Prostate gland (tissue), 2 donors: Measurements from ENCODE around the gene PELI1. TPM values are rescaled to one million over a fixed set of nuclear protein-coding genes. Genes with fewer than 3 reads are reported as not detected.

Experiments used
- DNase-seq: peaks from one replicate; pipeline ENCODE4 v3.0.0-alpha.2; 2019; ENCODE audit warnings: low spot score
- H3K27ac ChIP-seq, 2 donors: fragments of 200-600 bp; sonication (generic); 2 replicates each; pipeline ENCODE4 v1.5.1; 2017 to 2019
- H3K27me3 ChIP-seq: fragments of 200-600 bp; sonication (generic); replicated peaks from 2 replicates; pipeline ENCODE4 v1.5.1; 2019; ENCODE audit not compliant: insufficient read depth
- H3K36me3 ChIP-seq, 2 donors: fragments of 200-600 bp; sonication (generic); 1 replicate in 1 of 2; 2 replicates in 1 of 2; pipeline versions ENCODE4 v1.5.1 to v1.8.1; 2017 to 2019
- H3K4me1 ChIP-seq: fragments of 200-600 bp; sonication (generic); replicated peaks from 2 replicates; pipeline ENCODE4 v1.5.1; 2019
- H3K4me3 ChIP-seq, 2 donors: fragments of 200-600 bp; sonication (generic); 2 replicates each; pipeline ENCODE4 v1.5.1; 2017 to 2019
- H3K9me3 ChIP-seq: fragments of 200-600 bp; sonication (generic); 2 replicates; pipeline ENCODE4 v1.5.1; 2017
- CTCF ChIP-seq, 4 experiments: fragments of 200-600 bp in 2 of 4; fragments of 450-650 bp in 2 of 4; sonication (generic) in 2 of 4; IDR thresholded peaks; 1 replicate in 3 of 4; 2 replicates in 1 of 4; pipeline ENCODE4 v1.5.1; 2016 to 2019; ENCODE audit warnings: antibody characterized with exemption in 4 of 4, mild to moderate bottlenecking in 2 of 4, moderate library complexity in 2 of 4
- POLR2A ChIP-seq: fragments of 450-650 bp; IDR thresholded peaks from one replicate; pipeline ENCODE4 v1.6.1; 2016; ENCODE audit warnings: antibody characterized with exemption, mild to moderate bottlenecking
- POLR2AphosphoS5 ChIP-seq: sonication (generic); formaldehyde crosslinking; IDR thresholded peaks from one replicate; pipeline ENCODE4 v1.6.1; 2017; ENCODE audit warnings: antibody characterized with exemption
- WGBS: methylation state at CpG from one replicate; pipeline ENCODE4 v1.1.5; 2018; 5-methylcytosine and 5-hydroxymethylcytosine counted together
- intact Hi-C: fragments of 100-400 bp; cut with DNase I; formaldehyde crosslinking; loops from one replicate; pipeline ENCODE4 v1.14.2; 2022
- total RNA-seq, 2 donors: library from RNA; depleted of rRNA; stranded (reverse); fragments of >200 nt; gene quantifications; one replicate each; pipeline ENCODE4 v1.1.0, GENCODE V29; 2016

Gene PELI1
- total RNA-seq: 10 to 100 TPM; 16.9 to 32.9 TPM

- intact Hi-C loops: loop anchor here (5.0 to 10.0 kb wide), 2 partner anchors 92 to 170 kb away; no protein-coding TSS in a partner anchor
- TF ChIP-seq POLR2AphosphoS5 (peak; percentile 98), POLR2A (peak; percentile 99), CTCF (IDR thresholded peaks at IDR 0.05) (peak in 2 of 4 experiments; percentile 8 to 22)
- H3K9me3 ChIP-seq: no peaks in the 10 kb centered on the region
- WGBS: 5% methylated on average over 49 of the region's 68 CpGs
- H3K4me1 ChIP-seq: peaks cover 6% of the 10 kb centered on the region
- H3K36me3 ChIP-seq: no peaks in the 10 kb centered on the region
- DNase-seq: peak; percentile 98
- H3K4me3 ChIP-seq: peak within 1 kb of the TSS; percentile 99 to 100
- peak within 1 kb of the TSS; percentile 97 for H3K27ac ChIP-seq
- H3K27me3 ChIP-seq: no peaks in the 10 kb centered on the region
These were observed at the start of gene PELI1 for GRCh38 chr2:64144057-64145013. Gene PELI1 (minus strand): TSS chr2:64144420. CDS start chr2:64108310, 36,110 bp downstream.

GRCh38 chr2:64193491-64193890 is 49.3 kb upstream of the PELI1 start:
- H3K36me3 ChIP-seq: no peaks in the 10 kb centered on the region
- DNase-seq: no peak
- no peaks in the 10 kb centered on the region for H3K4me1 ChIP-seq
- no peaks in the 10 kb centered on the region for H3K27me3 ChIP-seq
- H3K4me3 ChIP-seq: no peak overlapping the region
- no peak for TF ChIP-seq POLR2AphosphoS5
- TF ChIP-seq POLR2A: no peak
- no peak for TF ChIP-seq CTCF (IDR thresholded peaks at IDR 0.05)
- no peaks in the 10 kb centered on the region for H3K9me3 ChIP-seq
- intact Hi-C loops: no loop called here
- 94% methylated on average over 4 of the region's 4 CpGs for WGBS
- H3K27ac ChIP-seq: no peak overlapping the region

GRCh38 chr2:64192664-64193105 is 48.5 kb upstream of the PELI1 start:
- Histone ChIP-seq H3K9me3 (no peaks in the 10 kb centered on the region), H3K4me1 (no peaks in the 10 kb centered on the region), H3K4me3 (no peak overlapping the region), H3K27me3 (no peaks in the 10 kb centered on the region), H3K27ac (no peak overlapping the region), H3K36me3 (no peaks in the 10 kb centered on the region)
- TF ChIP-seq POLR2AphosphoS5 (no peak), POLR2A (no peak), CTCF (IDR thresholded peaks at IDR 0.05) (no peak)
- DNase-seq: no peak
- intact Hi-C loops: no loop called here
- 49% methylated on average over 6 of the region's 6 CpGs for WGBS

- Histone ChIP-seq H3K27me3 (no peaks in the 10 kb centered on the region), H3K27ac (no peak overlapping the region), H3K36me3 (no peaks in the 10 kb centered on the region), H3K4me1 (no peaks in the 10 kb centered on the region), H3K9me3 (no peaks in the 10 kb centered on the region), H3K4me3 (no peak overlapping the region)
- no peak for DNase-seq
- intact Hi-C loops: no loop called here
- 81% methylated on average over 6 of the region's 6 CpGs for WGBS
- TF ChIP-seq CTCF (IDR thresholded peaks at IDR 0.05) (no peak), POLR2A (no peak), POLR2AphosphoS5 (no peak)
These were observed 47.9 kb upstream of the PELI1 start for GRCh38 chr2:64192125-64192479.

- Histone ChIP-seq H3K27ac (no peak overlapping the region), H3K9me3 (no peaks in the 10 kb centered on the region), H3K4me1 (no peaks in the 10 kb centered on the region), H3K27me3 (no peaks in the 10 kb centered on the region), H3K4me3 (no peak overlapping the region), H3K36me3 (no peaks in the 10 kb centered on the region)
- intact Hi-C loops: no loop called here
- no peak for TF ChIP-seq POLR2A
- TF ChIP-seq CTCF (IDR thresholded peaks at IDR 0.05): no peak
- no peak for DNase-seq
These were observed 45.4 kb upstream of the PELI1 start for GRCh38 chr2:64189586-64189985.
